ENCODE measurements around the gene MPZL2.

The MPZL2 gene

DNA sequence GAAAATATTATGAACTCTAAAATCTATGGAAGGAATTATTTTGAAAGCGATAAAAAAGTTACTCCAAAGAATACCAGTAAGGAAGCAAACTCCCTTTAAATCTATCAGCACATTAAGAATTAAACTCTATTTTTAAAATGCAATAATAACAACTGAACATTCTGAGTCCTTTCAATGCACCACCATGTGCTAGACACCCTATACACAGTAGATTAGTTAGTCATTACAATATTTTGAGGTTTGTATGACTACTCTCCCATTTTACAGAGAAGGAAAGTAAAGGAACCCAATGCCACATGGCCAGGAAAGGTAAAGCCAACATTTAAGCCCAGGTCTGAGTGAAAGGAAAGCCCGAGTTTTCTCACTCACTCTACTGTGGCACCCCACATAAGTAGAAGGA, 57.0 kb downstream of the MPZL2 start:
- Histone ChIP-seq H3K9ac (ENCODE audit: low read length) (no peak overlapping the region), H3K4me1 (ENCODE audit: control insufficient read depth, low read depth, low read length) (peaks cover 21% of the 10 kb centered on the region), H3K36me3 (ENCODE audit: control insufficient read depth, low read depth, low read length) (no peaks in the 10 kb centered on the region), H3K4me3 (ENCODE audit: low read length) (no peak overlapping the region), H3K27me3 (ENCODE audit: control insufficient read depth, insufficient read depth, low read length) (no peaks in the 10 kb centered on the region), H3K27ac (ENCODE audit: low read length) (no peak overlapping the region), H3K9me3 (ENCODE audit: control insufficient read depth, low read depth, low read length) (no peaks in the 10 kb centered on the region)

DNA sequence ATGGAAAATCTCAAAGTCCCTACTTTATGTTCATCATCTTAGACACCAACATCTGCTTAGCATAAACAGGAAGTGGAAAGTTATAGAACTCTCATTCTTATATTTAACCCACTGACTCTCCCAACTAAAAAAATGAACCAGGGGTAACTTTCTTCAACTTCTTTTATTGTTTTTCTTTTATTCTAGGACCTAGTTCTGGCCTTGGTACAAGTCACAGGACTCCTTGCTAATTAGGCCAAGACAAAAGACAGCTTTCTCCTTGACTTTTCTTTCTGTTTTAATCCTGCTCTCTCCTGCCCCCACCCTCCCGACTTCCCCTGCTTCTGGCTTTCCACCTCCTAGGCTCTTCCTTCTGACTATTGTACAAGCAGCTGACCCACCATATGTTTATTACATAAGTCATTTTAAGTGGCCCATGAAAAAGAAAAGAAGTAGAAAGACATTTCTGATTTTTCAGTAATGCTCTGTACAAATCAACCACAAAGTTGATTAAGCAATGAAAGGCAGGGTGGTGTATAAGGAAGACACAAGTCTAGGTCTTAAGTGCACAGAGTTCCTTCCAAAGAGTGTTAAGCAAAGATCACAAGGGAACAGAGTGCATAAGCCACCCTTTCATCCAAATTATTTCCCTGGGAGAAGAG, 57.6 kb downstream of the MPZL2 start:
- no peaks in the 10 kb centered on the region for H3K27me3 ChIP-seq (ENCODE audit: control insufficient read depth, insufficient read depth, low read length)
- no peak overlapping the region for H3K9ac ChIP-seq (ENCODE audit: low read length)
- H3K9me3 ChIP-seq (ENCODE audit: control insufficient read depth, low read depth, low read length): no peaks in the 10 kb centered on the region
- H3K27ac ChIP-seq (ENCODE audit: low read length): no peak overlapping the region
- H3K4me1 ChIP-seq (ENCODE audit: control insufficient read depth, low read depth, low read length): peaks cover 15% of the 10 kb centered on the region
- no peak overlapping the region for H3K4me3 ChIP-seq (ENCODE audit: low read length)
- no peaks in the 10 kb centered on the region for H3K36me3 ChIP-seq (ENCODE audit: control insufficient read depth, low read depth, low read length)

DNA sequence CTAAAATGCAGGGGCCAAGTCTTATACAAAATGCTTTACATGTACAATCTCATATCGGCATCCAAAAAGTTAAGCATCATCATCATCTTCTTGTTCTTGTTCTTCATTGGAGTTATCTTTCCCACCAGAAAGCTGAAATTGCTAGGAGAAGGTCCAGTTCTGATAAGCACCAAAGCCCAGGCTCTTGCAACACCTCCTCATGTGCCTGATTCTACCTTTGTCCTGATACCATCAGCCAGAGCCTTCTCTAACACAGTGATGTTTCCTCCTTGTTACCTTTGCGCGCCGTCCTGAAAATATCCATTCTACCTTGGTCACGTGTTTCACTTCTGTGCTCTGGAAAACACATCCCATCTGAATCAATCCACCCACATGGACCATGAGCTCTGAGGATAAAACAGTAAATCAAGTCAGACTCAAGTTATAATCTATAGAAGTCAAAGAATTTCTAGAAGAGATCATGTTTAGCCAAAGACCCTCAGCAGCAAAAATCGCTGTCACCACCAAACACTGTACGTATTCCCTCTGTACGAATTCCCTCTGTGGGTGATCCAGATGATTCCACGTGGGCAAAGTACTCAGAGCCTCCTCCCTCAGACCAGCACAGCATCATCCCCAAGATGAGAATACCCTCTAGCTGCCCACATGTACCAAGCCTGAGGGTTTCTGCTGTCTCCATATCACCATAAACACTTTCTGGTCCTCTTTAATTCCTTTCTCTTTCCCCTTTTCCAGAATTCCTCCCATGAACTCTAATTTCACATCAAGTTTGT, 58.3 kb downstream of the MPZL2 start:
- Histone ChIP-seq H3K9me3 (ENCODE audit: control insufficient read depth, low read depth, low read length) (no peaks in the 10 kb centered on the region), H3K4me3 (ENCODE audit: low read length) (no peak overlapping the region), H3K27ac (ENCODE audit: low read length) (no peak overlapping the region), H3K9ac (ENCODE audit: low read length) (no peak overlapping the region), H3K36me3 (ENCODE audit: control insufficient read depth, low read depth, low read length) (no peaks in the 10 kb centered on the region), H3K4me1 (ENCODE audit: control insufficient read depth, low read depth, low read length) (peaks cover 8% of the 10 kb centered on the region), H3K27me3 (ENCODE audit: control insufficient read depth, insufficient read depth, low read length) (no peaks in the 10 kb centered on the region)

Data from iPS-18a (cell line).